Tibial artery (tissue), 4 donors: Measurements from ENCODE around the gene HSP90AB1.

Source experiments
- DNase-seq, 2 donors: peaks; one replicate each; pipeline ENCODE4 v3.0.0-alpha.2; 2019
- H3K27ac ChIP-seq, 2 donors: fragments of 200-600 bp; sonication (generic) in 1 of 2; 1 replicate in 1 of 2; 2 replicates in 1 of 2; pipeline ENCODE4 v1.5.1; 2018 to 2019; ENCODE audit warnings: mild to moderate bottlenecking in 1 of 2
- H3K27me3 ChIP-seq, 2 donors: fragments of 200-600 bp; sonication (generic) in 1 of 2; one replicate each; pipeline versions ENCODE4 v1.5.1 to v1.6.0; 2016 to 2019
- H3K36me3 ChIP-seq, 3 donors: fragments of 200-600 bp; sonication (generic) in 2 of 3; one replicate each; pipeline ENCODE4 v1.5.1; 2016 to 2019; ENCODE audit warnings: mild to moderate bottlenecking in 2 of 3
- H3K4me1 ChIP-seq, 4 donors: fragments of 200-600 bp; sonication (generic) in 2 of 4; 1 replicate in 3 of 4; 2 replicates in 1 of 4; pipeline ENCODE4 v1.5.1; 2016 to 2019
- H3K4me3 ChIP-seq, 2 donors: fragments of 200-600 bp; sonication (generic) in 1 of 2; 1 replicate in 1 of 2; 2 replicates in 1 of 2; pipeline ENCODE4 v1.5.1; 2018 to 2019; ENCODE audit warnings: mild to moderate bottlenecking in 2 of 2
- H3K9me3 ChIP-seq, 3 donors: fragments of 200-600 bp; sonication (generic) in 1 of 3; one replicate each; pipeline ENCODE4 v1.5.1; 2016 to 2019
- CTCF ChIP-seq, 2 experiments: fragments of 200-600 bp in 1 of 2; fragments of 450-650 bp in 1 of 2; IDR thresholded peaks; one replicate each; pipeline ENCODE4 v1.5.1; 2017 to 2019; ENCODE audit warnings: antibody characterized with exemption in 2 of 2, mild to moderate bottlenecking in 1 of 2, moderate library complexity in 1 of 2
- intact Hi-C: fragments of 100-400 bp; cut with DNase I; formaldehyde crosslinking; loops from one replicate; pipeline ENCODE4 v1.15.0; 2023; ENCODE audit warnings: low total_unique reads

Gene HSP90AB1

GRCh38 chr6:44300292-44300823 lies 53.5 kb downstream of the HSP90AB1 start:
- intact Hi-C loops = no loop called here
- TF ChIP-seq CTCF (IDR thresholded peaks at IDR 0.05) = no peak
- no peak overlapping the region for H3K4me3 ChIP-seq
- H3K27ac ChIP-seq = no peak overlapping the region
- no peaks in the 10 kb centered on the region for H3K9me3 ChIP-seq
- peaks cover 0 to 32% of the 10 kb centered on the region in 2 donors for H3K27me3 ChIP-seq
- H3K4me1 ChIP-seq = peaks cover 0 to 16% (median 12%) of the 10 kb centered on the region in 4 donors
- DNase-seq = peak in 1 of 2 donors; percentile 59
- peaks cover 40 to 54% (median 51%) of the 10 kb centered on the region in 3 donors for H3K36me3 ChIP-seq

GRCh38 chr6:44301106-44301505 lies 54.2 kb downstream of the HSP90AB1 start:
- Histone ChIP-seq H3K27me3 (peaks cover 0 to 25% of the 10 kb centered on the region in 2 donors), H3K4me3 (no peak overlapping the region), H3K27ac (no peak overlapping the region), H3K4me1 (peaks cover 0 to 16% (median 12%) of the 10 kb centered on the region in 4 donors), H3K36me3 (peaks cover 40 to 61% (median 59%) of the 10 kb centered on the region in 3 donors), H3K9me3 (no peaks in the 10 kb centered on the region)
- no peak for TF ChIP-seq CTCF (IDR thresholded peaks at IDR 0.05)
- intact Hi-C loops = no loop called here
- DNase-seq = peak in 1 of 2 donors; percentile 39

- intact Hi-C loops = no loop called here
- H3K27ac ChIP-seq = no peak overlapping the region
- H3K4me1 ChIP-seq = peaks cover 0 to 13% (median 11%) of the 10 kb centered on the region in 4 donors
- H3K27me3 ChIP-seq = peaks cover 0 to 16% of the 10 kb centered on the region in 2 donors
- no peak overlapping the region for H3K4me3 ChIP-seq
- DNase-seq = peak in 1 of 2 donors; percentile 50
- no peaks in the 10 kb centered on the region for H3K9me3 ChIP-seq
- H3K36me3 ChIP-seq = peaks cover 40 to 70% (median 68%) of the 10 kb centered on the region in 3 donors
- no peak for TF ChIP-seq CTCF (IDR thresholded peaks at IDR 0.05)
Observed at GRCh38 chr6:44301782-44302564, 55.1 kb downstream of the HSP90AB1 start.

- Histone ChIP-seq H3K4me1 (peaks cover 0 to 4% (median 2%) of the 10 kb centered on the region in 4 donors), H3K4me3 (no peak overlapping the region), H3K27me3 (peaks cover 0 to 7% of the 10 kb centered on the region in 2 donors), H3K27ac (no peak overlapping the region), H3K36me3 (peaks cover 40 to 78% (median 75%) of the 10 kb centered on the region in 3 donors), H3K9me3 (no peaks in the 10 kb centered on the region)
- intact Hi-C loops = no loop called here
- no peak for TF ChIP-seq CTCF (IDR thresholded peaks at IDR 0.05)
- DNase-seq = peak in 1 of 2 donors; percentile 59
Observed at GRCh38 chr6:44302856-44303255, 56.0 kb downstream of the HSP90AB1 start.
